H1 (cell line): ENCODE results near the gene DNAJB5. TPM values are rescaled to one million over a fixed set of nuclear protein-coding genes. Genes with fewer than 3 reads are reported as not detected.

Source experiments
- CHD7 ChIP-seq: fragments of 300-600 bp; sonication (generic); IDR thresholded peaks from 2 replicates; pipeline ENCODE4 v1.7.1; 2012; ENCODE audit warnings: low read length, moderate library complexity, mild to moderate bottlenecking, inconsistent platforms; ENCODE audit not compliant: insufficient replicate concordance
- NRF1 ChIP-seq: IDR thresholded peaks from 2 replicates; pipeline ENCODE4 v1.6.1; 2011; ENCODE audit warnings: mild to moderate bottlenecking, low read depth, low read length, improper control_type of control experiment
- PHF8 ChIP-seq: fragments of 200-600 bp; sonication (generic); conservative IDR thresholded peaks from 2 replicates; pipeline ENCODE4 v1.7.1; 2012; ENCODE audit warnings: low read depth, mild to moderate bottlenecking, inconsistent platforms, low read length, moderate library complexity
- POLR2AphosphoS5 ChIP-seq: IDR thresholded peaks from 2 replicates; pipeline ENCODE4 v1.6.1; 2011; ENCODE audit warnings: low read depth, low read length
- RFX5 ChIP-seq: IDR thresholded peaks from 2 replicates; pipeline ENCODE4 v1.6.1; 2011; ENCODE audit warnings: low read depth, low read length, improper control_type of control experiment, borderline replicate concordance
- SAP30 ChIP-seq: fragments of 300-600 bp; sonication (generic); IDR thresholded peaks from 2 replicates; pipeline ENCODE4 v1.7.1; 2012; ENCODE audit warnings: low read length, moderate library complexity, mild to moderate bottlenecking, inconsistent platforms; ENCODE audit not compliant: insufficient read depth, insufficient replicate concordance
- SIX5 ChIP-seq: IDR thresholded peaks from 2 replicates; pipeline ENCODE4 v1.6.1; 2011; ENCODE audit warnings: mild to moderate bottlenecking, low read depth, low read length
- SUZ12 ChIP-seq: fragments of 200-600 bp; sonication (generic); IDR thresholded peaks from 2 replicates; pipeline ENCODE4 v1.6.1; 2012; ENCODE audit warnings: mild to moderate bottlenecking, inconsistent platforms, low read length, moderate library complexity, mixed read lengths
- TCF12 ChIP-seq: IDR thresholded peaks from 2 replicates; pipeline ENCODE4 v1.6.1; 2011; ENCODE audit warnings: low read depth, mild to moderate bottlenecking, low read length
- TEAD4 ChIP-seq: IDR thresholded peaks from 2 replicates; pipeline ENCODE4 v1.6.1; 2012; ENCODE audit warnings: low read depth, low read length, inconsistent platforms, mixed read lengths
- polyA plus RNA-seq, 7 experiments: library from polyadenylated mRNA; depleted of rRNA in 3 of 7; stranded (reverse) in 5 of 7; unstranded in 2 of 7; fragments of >200 nt in 5 of 7; fragments of 200-250 nt in 2 of 7; gene quantifications; 1 replicate in 5 of 7; 2 replicates in 1 of 7; 4 replicates in 1 of 7; pipeline versions ENCODE4 v1.2.1 to v1.2.3, GENCODE V29; 2011 to 2013; ENCODE audit warnings: missing spikeins in 2 of 7, mixed read lengths in 2 of 7
- total RNA-seq: library from RNA; stranded (reverse); fragmentation: NEBNext Ultra II Directional; extraction: Animal tissue kit (Norgen Biotek cat#: 25700); gene quantifications from 2 replicates; pipeline ENCODE4 v1.2.1, GENCODE V29; 2021

The DNAJB5 gene
- total and polyA plus RNA-seq, 2 of the 8 experiments (the other 6 are each of a cell fraction or from before 2014, with no cell fraction given), result 25.0 to 34.1 TPM

- TF ChIP-seq CHD7 (no peak), TEAD4 (no peak), RFX5 (no peak), SAP30 (no peak), NRF1 (no peak), PHF8 (no peak), TCF12 (no peak), POLR2AphosphoS5 (no peak), SIX5 (no peak), SUZ12 (no peak)
These were observed 35.3 kb upstream of the DNAJB5 start (continued) for GRCh38 chr9:34954225-34954624.
